ENCODE measurements around the gene ZNF536.

The ZNF536 gene

GRCh38 chr19:30423481-30423880 is 51.3 kb downstream of the ZNF536 start:
- Mint-ChIP-seq H3K9me3 (no peaks in the 10 kb centered on the region), H3K27me3 (peaks cover 3% of the 10 kb centered on the region), H3K4me1 (no peaks in the 10 kb centered on the region), H3K36me3 (no peaks in the 10 kb centered on the region), H3K27ac (no peak overlapping the region), H3K4me3 (no peak overlapping the region)
- CTCF ChIA-PET, result no interaction called here
- no peak for DNase-seq

GRCh38 chr19:30425885-30426838 is 54.0 kb downstream of the ZNF536 start:
- Mint-ChIP-seq H3K4me3 (no peak overlapping the region), H3K9me3 (no peaks in the 10 kb centered on the region), H3K36me3 (no peaks in the 10 kb centered on the region), H3K27me3 (no peaks in the 10 kb centered on the region), H3K27ac (no peak overlapping the region), H3K4me1 (no peaks in the 10 kb centered on the region)
- CTCF ChIA-PET, result no interaction called here
- DNase-seq, result no peak

- CTCF ChIA-PET, result no interaction called here
- H3K9me3 Mint-ChIP-seq, result no peaks in the 10 kb centered on the region
- H3K27ac Mint-ChIP-seq, result no peak overlapping the region
- no peak for DNase-seq
- H3K36me3 Mint-ChIP-seq, result no peaks in the 10 kb centered on the region
- no peaks in the 10 kb centered on the region for H3K27me3 Mint-ChIP-seq
- H3K4me3 Mint-ChIP-seq, result no peak overlapping the region
- H3K4me1 Mint-ChIP-seq, result no peaks in the 10 kb centered on the region
Observed at GRCh38 chr19:30426864-30427263, 54.7 kb downstream of the ZNF536 start.

- CTCF ChIA-PET, result no interaction called here
Observed at GRCh38 chr19:30428092-30428680, 56.0 kb downstream of the ZNF536 start.

GRCh38 chr19:30428844-30429243 is 56.7 kb downstream of the ZNF536 start:
- H3K4me3 Mint-ChIP-seq, result no peak overlapping the region
- peaks cover 3% of the 10 kb centered on the region for H3K9me3 Mint-ChIP-seq
- no peak overlapping the region for H3K27ac Mint-ChIP-seq
- H3K4me1 Mint-ChIP-seq, result no peaks in the 10 kb centered on the region
- no peaks in the 10 kb centered on the region for H3K27me3 Mint-ChIP-seq
- no peaks in the 10 kb centered on the region for H3K36me3 Mint-ChIP-seq
- no peak for DNase-seq
- CTCF ChIA-PET, result no interaction called here

More at GRCh38 chr19:30428092-30428680, 56.0 kb downstream of the ZNF536 start:
- H3K4me3 Mint-ChIP-seq, result no peak overlapping the region
- no peaks in the 10 kb centered on the region for H3K27me3 Mint-ChIP-seq
- no peak overlapping the region for H3K27ac Mint-ChIP-seq
- H3K9me3 Mint-ChIP-seq, result peaks cover 3% of the 10 kb centered on the region
- DNase-seq, result no peak
- H3K4me1 Mint-ChIP-seq, result no peaks in the 10 kb centered on the region
- H3K36me3 Mint-ChIP-seq, result no peaks in the 10 kb centered on the region

GRCh38 chr19:30430206-30430734 is 58.1 kb downstream of the ZNF536 start:
- H3K4me1 Mint-ChIP-seq, result no peaks in the 10 kb centered on the region
- DNase-seq, result no peak
- H3K27me3 Mint-ChIP-seq, result no peaks in the 10 kb centered on the region
- CTCF ChIA-PET, result no interaction called here
- H3K4me3 Mint-ChIP-seq, result no peak overlapping the region
- H3K9me3 Mint-ChIP-seq, result peaks cover 3% of the 10 kb centered on the region
- no peak overlapping the region for H3K27ac Mint-ChIP-seq
- no peaks in the 10 kb centered on the region for H3K36me3 Mint-ChIP-seq

- H3K36me3 Mint-ChIP-seq, result no peaks in the 10 kb centered on the region
- no peak overlapping the region for H3K27ac Mint-ChIP-seq
- no peak overlapping the region for H3K4me3 Mint-ChIP-seq
- no peaks in the 10 kb centered on the region for H3K4me1 Mint-ChIP-seq
- CTCF ChIA-PET, result no interaction called here
- H3K9me3 Mint-ChIP-seq, result peaks cover 4% of the 10 kb centered on the region
- DNase-seq, result no peak
- H3K27me3 Mint-ChIP-seq, result no peaks in the 10 kb centered on the region
Observed at GRCh38 chr19:30431591-30431990, 59.4 kb downstream of the ZNF536 start.

GRCh38 chr19:30434797-30435594 is 62.8 kb downstream of the ZNF536 start:
- DNase-seq, result no peak
- no peaks in the 10 kb centered on the region for H3K36me3 Mint-ChIP-seq
- H3K4me1 Mint-ChIP-seq, result no peaks in the 10 kb centered on the region
- peaks cover 4% of the 10 kb centered on the region for H3K9me3 Mint-ChIP-seq
- CTCF ChIA-PET, result no interaction called here
- no peak overlapping the region for H3K4me3 Mint-ChIP-seq
- H3K27ac Mint-ChIP-seq, result no peak overlapping the region
- H3K27me3 Mint-ChIP-seq, result no peaks in the 10 kb centered on the region

- H3K4me1 Mint-ChIP-seq, result no peaks in the 10 kb centered on the region
- CTCF ChIA-PET, result no interaction called here
- peaks cover 4% of the 10 kb centered on the region for H3K9me3 Mint-ChIP-seq
- DNase-seq, result no peak
- H3K27me3 Mint-ChIP-seq, result no peaks in the 10 kb centered on the region
- H3K36me3 Mint-ChIP-seq, result no peaks in the 10 kb centered on the region
- no peak overlapping the region for H3K27ac Mint-ChIP-seq
- no peak overlapping the region for H3K4me3 Mint-ChIP-seq
Observed at GRCh38 chr19:30437869-30438268, 65.7 kb downstream of the ZNF536 start.

- CTCF ChIA-PET, result interaction anchor here (0.6 kb wide), 1 partner anchor 22 kb away, joined by 3 read pairs; no protein-coding TSS in a partner anchor
- Mint-ChIP-seq H3K27ac (no peak overlapping the region), H3K4me1 (no peaks in the 10 kb centered on the region), H3K36me3 (no peaks in the 10 kb centered on the region), H3K9me3 (peaks cover 2% of the 10 kb centered on the region), H3K4me3 (no peak overlapping the region), H3K27me3 (no peaks in the 10 kb centered on the region)
- no peak for DNase-seq
Observed at GRCh38 chr19:30439310-30439709, 67.1 kb downstream of the ZNF536 start.

- no peak for DNase-seq
- H3K9me3 Mint-ChIP-seq, result peaks cover 2% of the 10 kb centered on the region
- no peak overlapping the region for H3K4me3 Mint-ChIP-seq
- CTCF ChIA-PET, result no interaction called here
- H3K27me3 Mint-ChIP-seq, result no peaks in the 10 kb centered on the region
- H3K36me3 Mint-ChIP-seq, result no peaks in the 10 kb centered on the region
- H3K27ac Mint-ChIP-seq, result no peak overlapping the region
- no peaks in the 10 kb centered on the region for H3K4me1 Mint-ChIP-seq
Observed at GRCh38 chr19:30441011-30441410, 68.8 kb downstream of the ZNF536 start.

- no peaks in the 10 kb centered on the region for H3K4me1 Mint-ChIP-seq
- no peak for DNase-seq
- no peak overlapping the region for H3K27ac Mint-ChIP-seq
- no peaks in the 10 kb centered on the region for H3K27me3 Mint-ChIP-seq
- H3K36me3 Mint-ChIP-seq, result no peaks in the 10 kb centered on the region
- peaks cover 6% of the 10 kb centered on the region for H3K9me3 Mint-ChIP-seq
- CTCF ChIA-PET, result no interaction called here
- H3K4me3 Mint-ChIP-seq, result no peak overlapping the region
Observed at GRCh38 chr19:30442674-30443073, 70.5 kb downstream of the ZNF536 start.

GRCh38 chr19:30443531-30444252 is 71.5 kb downstream of the ZNF536 start:
- no peak overlapping the region for H3K27ac Mint-ChIP-seq
- H3K27me3 Mint-ChIP-seq, result no peaks in the 10 kb centered on the region
- H3K36me3 Mint-ChIP-seq, result no peaks in the 10 kb centered on the region
- H3K9me3 Mint-ChIP-seq, result peaks cover 6% of the 10 kb centered on the region
- DNase-seq, result no peak
- H3K4me3 Mint-ChIP-seq, result no peak overlapping the region
- H3K4me1 Mint-ChIP-seq, result no peaks in the 10 kb centered on the region
- CTCF ChIA-PET, result no interaction called here

GRCh38 chr19:30444253-30444671 is 72.1 kb downstream of the ZNF536 start:
- H3K27ac Mint-ChIP-seq, result no peak overlapping the region
- H3K4me3 Mint-ChIP-seq, result no peak overlapping the region
- no peaks in the 10 kb centered on the region for H3K4me1 Mint-ChIP-seq
- H3K9me3 Mint-ChIP-seq, result peaks cover 6% of the 10 kb centered on the region
- CTCF ChIA-PET, result no interaction called here
- H3K27me3 Mint-ChIP-seq, result no peaks in the 10 kb centered on the region
- DNase-seq, result no peak
- no peaks in the 10 kb centered on the region for H3K36me3 Mint-ChIP-seq

All from activated naive CD4-positive, alpha-beta T cell treated with anti-CD3 and anti-CD28 coated beads, Interleukin-2, amount 10 ng/mL, durations not matched to agents 7 days and 5 days (primary cell).